Dendritic cell treated with granulocyte-macrophage colony-stimulating factor and Interleukin-4, amounts not matched to agents 40 ng/mL and 50 ng/mL, for 4 days (primary cell): ENCODE results near the gene ATXN7L1.
"Not testable (repeated sequence)": the region's sequence is repeated elsewhere in the genome, so short reads cannot be mapped to it uniquely, and the experiment has no call there.

Source experiments
- H3K27ac Mint-ChIP-seq: one replicate; pipeline ENCODE4 v1.8.0; 2022; ENCODE audit warnings: mild to moderate bottlenecking, mixed read lengths
- H3K27me3 Mint-ChIP-seq: one replicate; pipeline ENCODE4 v1.8.0; 2022; ENCODE audit warnings: mild to moderate bottlenecking, mixed read lengths
- H3K36me3 Mint-ChIP-seq: one replicate; pipeline ENCODE4 v1.8.0; 2022; ENCODE audit warnings: low read depth, mixed read lengths
- H3K4me1 Mint-ChIP-seq: one replicate; pipeline ENCODE4 v1.8.0; 2022; ENCODE audit warnings: low read depth, mixed read lengths
- H3K4me3 Mint-ChIP-seq: one replicate; pipeline ENCODE4 v1.8.0; 2022; ENCODE audit warnings: mild to moderate bottlenecking, moderate library complexity, mixed read lengths
- H3K9me3 Mint-ChIP-seq: one replicate; pipeline ENCODE4 v1.8.0; 2022; ENCODE audit warnings: mixed read lengths
- intact Hi-C: fragments of 100-400 bp; cut with micrococcal nuclease; formaldehyde crosslinking; loops from one replicate; pipeline ENCODE4 v1.15.0; 2022

Gene ATXN7L1

DNA sequence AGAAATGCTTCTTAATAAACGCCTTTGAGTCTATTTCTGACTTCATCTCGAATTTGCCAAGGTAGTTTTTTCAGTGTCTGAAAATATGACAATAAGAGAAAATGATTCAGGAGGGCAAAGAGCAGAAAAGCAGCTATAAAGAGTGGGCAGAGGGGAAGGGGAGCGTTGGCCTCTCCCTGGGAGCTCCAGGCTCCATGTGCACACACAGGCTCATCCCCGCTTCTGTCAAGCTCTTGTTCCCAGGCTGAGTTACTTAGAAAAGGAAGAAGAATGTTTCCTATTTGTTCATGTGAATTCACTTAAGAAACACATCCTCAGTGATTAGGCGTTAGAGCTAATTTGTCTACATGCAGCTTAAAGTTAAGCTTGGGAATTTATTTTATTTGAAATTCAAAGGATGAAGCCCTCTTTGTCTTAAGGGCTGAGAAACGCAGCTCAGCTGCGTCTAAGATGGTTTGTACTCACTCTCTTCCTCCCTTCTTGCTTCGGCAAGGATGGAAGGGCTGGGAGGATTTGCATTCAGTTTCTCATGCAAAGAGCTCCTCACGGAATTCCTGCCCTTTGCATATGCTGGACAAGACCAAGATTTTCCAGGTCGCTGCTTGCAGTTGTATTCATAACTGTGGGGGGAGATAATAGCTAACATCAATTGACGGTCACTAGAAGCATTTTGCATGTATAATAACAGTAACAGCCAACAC lies 29.0 kb upstream of the ATXN7L1 start:
- H3K27me3 Mint-ChIP-seq, result peaks cover 2% of the 10 kb centered on the region
- H3K4me3 Mint-ChIP-seq, result no peak overlapping the region
- H3K4me1 Mint-ChIP-seq, result no peaks in the 10 kb centered on the region
- H3K36me3 Mint-ChIP-seq, result no peaks in the 10 kb centered on the region
- intact Hi-C loops, result no loop called here
- H3K27ac Mint-ChIP-seq, result no peak overlapping the region
- H3K9me3 Mint-ChIP-seq, result no peaks in the 10 kb centered on the region

DNA sequence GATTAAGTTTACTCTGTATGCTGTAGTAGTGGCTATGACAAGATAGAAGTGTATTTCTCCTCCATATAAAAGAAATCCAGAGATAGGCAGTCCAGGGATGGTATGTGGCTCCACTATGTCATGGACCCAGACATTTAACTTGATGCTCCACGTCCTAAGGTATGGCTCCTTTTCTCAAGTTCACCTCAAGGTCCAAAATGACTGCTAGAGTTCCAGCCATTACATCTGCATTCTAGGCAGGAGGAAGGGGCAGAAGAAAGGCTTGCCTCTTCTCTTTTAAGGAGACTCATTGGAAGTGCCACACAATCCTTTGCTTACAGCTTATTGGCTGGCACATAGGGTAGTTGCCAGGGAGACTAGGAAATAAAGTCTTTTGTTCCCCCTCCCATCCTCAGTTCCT lies 27.7 kb upstream of the ATXN7L1 start:
- H3K4me3 Mint-ChIP-seq, result no peak overlapping the region
- no peaks in the 10 kb centered on the region for H3K9me3 Mint-ChIP-seq
- intact Hi-C loops, result no loop called here
- H3K27ac Mint-ChIP-seq, result no peak overlapping the region
- no peaks in the 10 kb centered on the region for H3K36me3 Mint-ChIP-seq
- peaks cover 8% of the 10 kb centered on the region for H3K27me3 Mint-ChIP-seq
- no peaks in the 10 kb centered on the region for H3K4me1 Mint-ChIP-seq

DNA sequence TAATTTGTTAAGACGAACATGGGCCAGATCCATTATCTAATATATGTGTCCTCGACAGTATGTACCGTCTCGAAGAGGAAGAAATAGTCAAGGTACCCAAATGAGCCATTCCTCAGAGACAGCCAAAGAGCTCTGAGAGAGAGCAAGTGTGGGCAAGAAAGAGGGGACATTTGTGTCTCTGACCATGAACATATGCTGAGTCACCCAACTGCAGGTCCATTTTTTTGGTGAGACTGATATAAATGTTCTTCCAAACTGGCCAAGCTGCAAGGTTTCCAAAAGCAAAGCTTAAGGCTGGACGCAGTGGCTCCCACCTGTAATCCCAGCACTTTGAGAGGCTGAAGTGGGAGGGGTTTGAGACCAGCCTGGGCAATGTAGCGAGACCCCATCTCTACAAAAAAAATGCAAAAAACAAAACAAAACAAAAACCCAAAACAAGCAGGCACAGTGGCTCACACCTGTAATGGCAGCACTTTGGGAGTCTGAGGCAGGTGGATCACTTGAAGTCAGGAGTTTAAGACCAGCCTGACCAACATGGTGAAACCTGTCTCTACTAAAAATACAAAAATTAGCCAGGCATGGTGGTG lies 26.0 kb upstream of the ATXN7L1 start:
- intact Hi-C loops, result no loop called here
- Mint-ChIP-seq H3K27me3 (peaks cover 10% of the 10 kb centered on the region), H3K36me3 (no peaks in the 10 kb centered on the region), H3K27ac (no peak overlapping the region), H3K9me3 (no peaks in the 10 kb centered on the region), H3K4me1 (no peaks in the 10 kb centered on the region), H3K4me3 (no peak overlapping the region)

DNA sequence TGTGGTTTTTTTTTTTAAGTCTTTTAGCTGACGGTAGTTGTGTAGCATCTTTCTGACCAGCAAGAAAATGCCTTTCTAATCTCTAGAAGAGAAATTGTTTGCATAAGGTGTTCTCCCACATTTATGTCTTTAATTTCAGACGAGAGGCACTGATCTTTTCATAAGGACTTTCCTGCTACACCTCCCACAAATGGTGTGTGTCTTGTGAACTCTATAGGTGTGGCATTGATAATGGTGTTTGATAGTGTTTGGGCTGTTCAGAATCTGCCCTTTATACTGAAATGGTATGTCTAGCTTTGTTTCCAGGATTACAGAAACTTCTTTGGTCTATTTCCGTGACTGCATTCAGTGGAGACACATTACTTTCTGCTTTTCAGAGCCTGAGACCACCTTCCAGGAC lies 21.6 kb upstream of the ATXN7L1 start:
- Mint-ChIP-seq H3K36me3 (no peaks in the 10 kb centered on the region), H3K9me3 (no peaks in the 10 kb centered on the region), H3K27ac (no peak overlapping the region), H3K4me1 (no peaks in the 10 kb centered on the region), H3K27me3 (peaks cover 22% of the 10 kb centered on the region), H3K4me3 (no peak overlapping the region)
- intact Hi-C loops, result no loop called here

DNA sequence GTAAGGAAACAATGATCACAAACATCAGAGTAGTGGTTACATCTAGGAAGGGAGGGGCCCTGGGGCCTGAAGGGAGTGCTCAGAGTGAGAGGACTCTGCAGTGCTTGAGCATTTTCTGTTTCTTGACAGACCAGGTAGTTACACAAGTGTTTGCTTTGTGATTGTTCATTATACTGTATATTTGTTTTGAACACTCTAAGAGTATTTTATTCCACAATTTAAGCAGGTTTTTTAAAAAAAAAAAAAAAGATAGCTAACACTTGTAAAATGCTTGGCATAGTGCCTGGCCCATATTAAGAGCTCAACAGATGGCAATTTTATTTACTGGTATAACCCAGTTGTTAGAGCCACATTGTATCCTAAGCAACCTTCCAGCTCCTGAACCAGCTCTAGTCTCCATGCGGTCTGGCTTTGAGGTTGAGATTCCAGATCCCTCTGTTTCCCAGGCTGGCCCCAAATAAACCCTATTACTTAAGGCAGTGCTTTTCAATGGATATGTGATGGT lies 20.1 kb upstream of the ATXN7L1 start:
- Mint-ChIP-seq H3K9me3 (no peaks in the 10 kb centered on the region), H3K27me3 (peaks cover 27% of the 10 kb centered on the region), H3K4me1 (no peaks in the 10 kb centered on the region), H3K4me3 (no peak overlapping the region), H3K36me3 (no peaks in the 10 kb centered on the region), H3K27ac (no peak overlapping the region)
- intact Hi-C loops, result no loop called here

DNA sequence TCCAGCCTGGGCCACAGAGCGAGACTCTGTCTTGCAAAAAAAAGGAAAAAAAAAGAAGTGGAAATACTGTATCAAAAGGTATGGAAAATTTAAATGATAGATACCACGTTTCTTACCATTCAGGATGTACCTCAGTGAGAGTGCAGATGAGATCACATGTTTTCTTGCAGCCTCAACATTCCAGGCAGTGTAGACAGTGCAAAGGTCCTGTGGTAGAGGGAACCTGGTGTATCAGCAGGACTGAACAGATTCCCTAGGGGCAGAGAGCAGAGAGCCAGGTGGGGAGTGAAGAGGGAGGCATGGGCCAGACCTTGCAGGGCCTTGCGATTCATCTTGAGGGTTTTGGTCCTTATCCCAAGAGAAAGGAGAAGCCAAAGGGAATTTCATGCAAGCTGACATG lies 17.7 kb upstream of the ATXN7L1 start:
- Mint-ChIP-seq H3K36me3 (no peaks in the 10 kb centered on the region), H3K9me3 (no peaks in the 10 kb centered on the region), H3K27ac (no peak overlapping the region), H3K27me3 (peaks cover 19% of the 10 kb centered on the region), H3K4me1 (no peaks in the 10 kb centered on the region), H3K4me3 (no peak overlapping the region)
- intact Hi-C loops, result no loop called here

DNA sequence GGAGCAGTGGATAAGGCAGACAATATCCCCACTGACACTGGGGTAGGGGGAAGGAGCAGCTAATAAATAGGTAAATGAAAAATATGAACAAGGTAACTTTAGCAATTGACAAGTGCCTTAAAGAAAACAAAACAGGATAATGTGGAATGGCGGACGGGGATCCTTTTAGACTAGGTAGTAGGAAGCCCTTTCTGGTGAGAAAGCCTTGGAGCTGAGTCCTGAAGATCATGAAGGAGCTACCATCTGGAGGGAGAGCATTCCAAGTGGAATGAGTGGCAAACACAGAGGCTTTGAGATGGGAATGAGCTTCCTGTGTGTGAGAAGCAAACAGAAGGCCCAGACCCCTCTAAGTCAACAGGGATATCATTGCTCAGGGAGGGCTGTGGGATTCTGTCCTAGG lies 16.0 kb upstream of the ATXN7L1 start:
- Mint-ChIP-seq H3K36me3 (no peaks in the 10 kb centered on the region), H3K4me1 (no peaks in the 10 kb centered on the region), H3K27me3 (peaks cover 20% of the 10 kb centered on the region), H3K4me3 (no peak overlapping the region), H3K27ac (no peak overlapping the region), H3K9me3 (no peaks in the 10 kb centered on the region)
- intact Hi-C loops, result no loop called here

DNA sequence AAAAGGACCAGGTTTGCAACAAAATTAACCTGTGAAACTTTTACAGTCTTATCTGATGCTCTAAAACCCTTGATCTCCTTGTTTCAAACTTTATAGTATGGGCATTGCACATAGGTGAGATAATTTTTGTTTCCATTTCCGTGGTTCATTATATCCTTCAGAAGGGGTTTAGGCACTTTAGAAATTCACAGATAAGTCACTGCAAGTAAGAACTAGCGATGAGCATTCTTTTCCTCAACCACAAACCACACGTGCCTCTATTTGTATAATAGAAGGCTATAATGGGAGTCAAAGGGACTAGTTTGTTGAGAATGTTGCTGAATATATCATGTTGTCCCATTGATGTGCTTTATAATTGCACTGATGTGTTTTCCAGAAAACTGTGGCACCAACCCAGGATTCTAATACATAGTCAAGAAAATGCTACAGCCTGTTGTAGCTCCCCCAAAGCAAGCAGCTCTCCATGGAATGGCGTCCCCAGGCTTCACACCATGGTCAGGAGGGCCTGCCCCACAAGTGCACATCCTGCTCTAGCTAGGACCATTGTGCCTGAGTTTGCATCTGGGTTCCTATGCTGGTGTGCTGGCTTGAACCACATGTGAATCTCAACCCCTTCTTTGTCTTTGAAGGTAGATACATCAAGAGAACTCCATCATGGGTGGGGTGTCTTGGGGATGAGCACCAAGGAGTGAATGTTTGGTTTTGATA lies 14.0 kb upstream of the ATXN7L1 start:
- no peaks in the 10 kb centered on the region for H3K4me1 Mint-ChIP-seq

DNA sequence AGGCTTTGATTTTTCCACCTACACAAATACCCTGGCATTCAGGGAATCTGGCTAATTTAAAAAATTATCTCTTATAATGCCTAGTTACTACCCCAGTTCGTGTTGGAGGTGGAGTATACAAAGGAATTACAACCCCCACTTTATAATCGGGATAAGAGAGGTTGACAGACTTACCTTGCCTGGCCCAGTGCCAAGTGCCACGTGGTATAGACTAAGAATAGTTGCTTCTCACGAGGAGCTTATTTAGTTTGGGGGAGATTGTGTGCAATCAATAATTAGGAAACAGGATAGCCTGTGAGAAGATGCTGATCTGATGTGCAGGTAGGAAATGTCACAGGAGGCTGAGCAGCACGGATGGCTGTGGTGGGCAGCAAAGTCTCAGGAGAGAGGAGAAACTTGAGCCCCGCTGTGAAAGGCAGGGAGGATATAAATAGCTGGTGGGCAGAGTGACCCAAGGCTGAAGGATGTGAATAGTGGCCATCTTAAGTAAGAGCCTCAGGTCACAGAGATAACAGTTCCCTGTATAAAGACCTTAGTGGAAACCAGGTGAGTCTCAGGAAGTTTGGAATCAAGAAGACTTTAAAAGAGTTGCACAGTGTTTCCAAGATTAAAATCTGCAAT lies 11.3 kb upstream of the ATXN7L1 start:
- no peak overlapping the region for H3K27ac Mint-ChIP-seq
- no peak overlapping the region for H3K4me3 Mint-ChIP-seq
- no peaks in the 10 kb centered on the region for H3K9me3 Mint-ChIP-seq
- H3K27me3 Mint-ChIP-seq, result peaks cover 8% of the 10 kb centered on the region
- intact Hi-C loops, result no loop called here
- no peaks in the 10 kb centered on the region for H3K36me3 Mint-ChIP-seq
- no peaks in the 10 kb centered on the region for H3K4me1 Mint-ChIP-seq

More for the DNA sequence above, 14.0 kb upstream of the ATXN7L1 start:
- intact Hi-C loops, result no loop called here
- H3K4me3 Mint-ChIP-seq, result no peak overlapping the region
- H3K36me3 Mint-ChIP-seq, result no peaks in the 10 kb centered on the region
- H3K9me3 Mint-ChIP-seq, result no peaks in the 10 kb centered on the region
- H3K27ac Mint-ChIP-seq, result no peak overlapping the region
- peaks cover 16% of the 10 kb centered on the region for H3K27me3 Mint-ChIP-seq

DNA sequence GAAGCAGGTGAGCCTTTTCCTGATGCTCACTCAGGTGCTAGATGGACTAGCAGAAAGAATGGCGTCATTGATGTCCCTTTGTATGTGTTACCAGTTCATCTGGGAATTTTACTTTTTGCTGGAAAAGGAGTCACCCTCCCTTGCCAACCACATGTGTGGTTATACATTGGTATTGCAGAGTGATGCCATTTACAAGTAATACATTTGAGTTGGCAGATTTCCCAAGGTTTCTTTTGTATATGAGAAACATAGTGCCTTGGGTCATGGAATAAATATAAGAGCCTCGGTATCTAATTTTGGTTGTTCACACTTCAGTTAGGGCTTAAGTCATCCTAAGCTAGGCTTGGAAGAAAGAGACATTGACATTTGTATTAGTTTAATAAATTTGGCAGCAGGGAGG lies 10.4 kb upstream of the ATXN7L1 start:
- intact Hi-C loops, result no loop called here
- no peak overlapping the region for H3K27ac Mint-ChIP-seq
- peaks cover 6% of the 10 kb centered on the region for H3K27me3 Mint-ChIP-seq
- no peaks in the 10 kb centered on the region for H3K36me3 Mint-ChIP-seq
- H3K9me3 Mint-ChIP-seq, result no peaks in the 10 kb centered on the region
- H3K4me3 Mint-ChIP-seq, result no peak overlapping the region
- no peaks in the 10 kb centered on the region for H3K4me1 Mint-ChIP-seq

DNA sequence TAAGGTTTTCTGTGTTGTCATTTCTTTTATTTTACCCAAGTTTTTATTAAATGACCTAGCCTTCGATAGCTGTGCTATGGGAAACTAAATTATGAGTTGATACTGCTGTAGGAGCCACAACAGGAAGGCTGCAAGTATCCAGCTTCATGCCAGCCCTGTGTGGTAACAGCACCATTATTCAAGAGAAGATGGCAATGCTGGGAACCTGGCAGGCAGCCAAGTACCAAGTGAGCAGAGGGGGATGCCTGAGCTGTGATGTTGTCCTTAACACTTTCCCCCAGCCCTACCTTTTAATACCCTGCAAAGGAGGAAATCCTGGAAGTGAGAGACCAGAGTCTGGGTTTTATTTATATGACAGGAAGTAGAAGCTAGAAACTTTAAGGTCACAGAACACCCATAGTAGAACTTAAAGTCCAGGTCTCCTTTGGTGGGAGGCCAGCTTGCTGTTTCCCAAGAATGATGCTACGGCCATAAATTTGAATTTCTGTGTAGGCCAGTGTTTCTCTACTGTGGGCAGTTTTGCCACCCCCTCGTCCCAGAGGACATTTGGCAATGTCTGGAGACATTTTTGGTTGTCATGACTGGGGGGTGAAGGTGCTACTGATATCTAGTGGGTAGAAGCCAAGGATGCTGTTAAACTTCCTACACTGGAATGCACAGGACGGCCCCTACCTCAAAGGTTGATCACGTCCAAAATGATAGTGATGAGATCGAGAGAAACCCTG lies 9.2 kb upstream of the ATXN7L1 start:
- Mint-ChIP-seq H3K27ac (no peak overlapping the region), H3K27me3 (peaks cover 8% of the 10 kb centered on the region), H3K9me3 (no peaks in the 10 kb centered on the region), H3K4me3 (no peak overlapping the region), H3K36me3 (no peaks in the 10 kb centered on the region), H3K4me1 (no peaks in the 10 kb centered on the region)
- intact Hi-C loops, result no loop called here

DNA sequence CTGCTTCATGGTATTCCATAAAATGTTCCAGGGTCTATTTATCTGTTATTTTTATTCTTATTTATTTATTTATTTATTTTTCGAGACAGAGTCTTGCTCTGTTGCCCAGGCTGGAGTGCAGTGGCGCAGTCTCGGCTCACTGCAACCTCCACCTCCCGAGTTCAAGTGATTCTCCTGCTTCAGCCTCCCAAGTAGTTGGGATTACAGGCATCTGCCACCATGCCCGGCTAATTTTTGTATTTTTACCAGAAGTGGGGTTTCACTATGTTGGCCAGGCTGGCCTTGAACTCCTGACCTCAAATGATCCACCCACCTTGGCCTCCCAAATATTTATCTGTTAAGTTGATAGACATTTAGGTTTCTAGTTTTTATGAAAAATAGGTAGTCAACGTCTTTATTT lies 6.8 kb upstream of the ATXN7L1 start:
- H3K4me3 Mint-ChIP-seq, intact Hi-C loops, H3K36me3 Mint-ChIP-seq, H3K27ac Mint-ChIP-seq, H3K4me1 Mint-ChIP-seq, H3K9me3 Mint-ChIP-seq: not testable (repeated sequence)
- peaks cover 24% of the 10 kb centered on the region for H3K27me3 Mint-ChIP-seq

DNA sequence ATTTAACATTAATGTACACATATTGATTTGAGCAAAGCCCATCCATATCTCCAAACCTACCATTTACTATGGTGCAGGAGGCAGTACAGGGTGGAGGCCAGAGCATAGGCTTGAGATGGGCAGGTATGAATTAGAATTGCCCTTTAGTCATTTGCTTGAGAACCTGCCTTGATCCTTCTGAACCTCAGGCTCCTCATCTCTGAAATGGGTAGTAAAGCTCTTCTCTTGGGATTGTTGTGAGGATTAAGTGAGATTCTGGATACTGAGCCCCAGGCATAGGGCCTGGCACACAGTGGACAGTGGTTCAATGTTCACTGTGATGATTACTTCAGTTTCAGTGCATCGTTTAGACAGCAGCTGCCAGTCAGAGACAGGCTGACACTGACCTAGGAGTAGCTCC lies 5.0 kb upstream of the ATXN7L1 start:
- H3K4me3 Mint-ChIP-seq, result no peak overlapping the region
- H3K9me3 Mint-ChIP-seq, result no peaks in the 10 kb centered on the region
- peaks cover 19% of the 10 kb centered on the region for H3K4me1 Mint-ChIP-seq
- intact Hi-C loops, result no loop called here
- peaks cover 35% of the 10 kb centered on the region for H3K27me3 Mint-ChIP-seq
- peaks cover under 1% of the 10 kb centered on the region for H3K36me3 Mint-ChIP-seq
- no peak overlapping the region for H3K27ac Mint-ChIP-seq
